Limb (tissue), 2 donors: ENCODE measurements around the gene CYP3A4.
"Not testable (repeated sequence)": the region's sequence is repeated elsewhere in the genome, so short reads cannot be mapped to it uniquely, and the experiment has no call there.

Experiments
- DNase-seq, 2 donors: peaks; one replicate each; pipeline ENCODE4 v3.0.0-alpha.2; 2016; ENCODE audit errors: extremely low spot score in 2 of 2

CYP3A4 gene

GRCh38 chr7:99784007-99784406, at the start of gene CYP3A4:
TSS of gene CYP3A4 (minus strand) at chr7:99784184. CDS start at chr7:99784081, 103 bp downstream.
- no peak for DNase-seq

GRCh38 chr7:99833289-99833877, 49.4 kb upstream of the CYP3A4 start:
- DNase-seq, result no peak

- DNase-seq, result no peak
These were observed 47.6 kb upstream of the CYP3A4 start for GRCh38 chr7:99831595-99831994.

- DNase-seq, result no peak
These were observed 45.7 kb upstream of the CYP3A4 start for GRCh38 chr7:99829524-99830160.

GRCh38 chr7:99828811-99829210, 44.8 kb upstream of the CYP3A4 start:
- DNase-seq, result no peak

GRCh38 chr7:99827040-99827778, 43.2 kb upstream of the CYP3A4 start:
- DNase-seq, result no peak

GRCh38 chr7:99825873-99826272, 41.9 kb upstream of the CYP3A4 start:
- no peak for DNase-seq

GRCh38 chr7:99825452-99825851, 41.5 kb upstream of the CYP3A4 start:
- no peak for DNase-seq

GRCh38 chr7:99824091-99824490, 40.1 kb upstream of the CYP3A4 start:
- DNase-seq, result no peak

- DNase-seq, result no peak
These were observed 39.0 kb upstream of the CYP3A4 start for GRCh38 chr7:99822731-99823718.

GRCh38 chr7:99820408-99821027, 36.5 kb upstream of the CYP3A4 start:
- DNase-seq, result no peak

GRCh38 chr7:99808766-99809165, 24.8 kb upstream of the CYP3A4 start:
- DNase-seq, result no peak

- no peak for DNase-seq
These were observed 23.0 kb upstream of the CYP3A4 start for GRCh38 chr7:99806839-99807478.

- DNase-seq, result no peak
These were observed 21.7 kb upstream of the CYP3A4 start for GRCh38 chr7:99805641-99806040.

GRCh38 chr7:99803118-99803517, 19.1 kb upstream of the CYP3A4 start:
- not testable (repeated sequence) for DNase-seq

- DNase-seq, result not testable (repeated sequence)
These were observed 17.4 kb upstream of the CYP3A4 start for GRCh38 chr7:99801407-99801806.

- DNase-seq, result no peak
These were observed 15.0 kb upstream of the CYP3A4 start for GRCh38 chr7:99798972-99799371.

- not testable (repeated sequence) for DNase-seq
These were observed 11.9 kb upstream of the CYP3A4 start for GRCh38 chr7:99795864-99796263.

- no peak for DNase-seq
These were observed 10.9 kb upstream of the CYP3A4 start for GRCh38 chr7:99794585-99795502.
